ENCODE results near the gene SLC43A3.

GRCh38 chr11:57359396-57359795 lies 67.5 kb downstream of the SLC43A3 start:
- TF ChIP-seq CTCF (IDR thresholded peaks at IDR 0.05) (no peak), POLR2A (IDR thresholded peaks at IDR 0.05) (no peak), POLR2AphosphoS5 (IDR thresholded peaks at IDR 0.05) (no peak)
